NCI-H1105 (cell line): ENCODE results near the gene EGR4.
"Not testable (repeated sequence)": the region's sequence is repeated elsewhere in the genome, so short reads cannot be mapped to it uniquely, and the experiment has no call there.

Experiments
- DNase-seq: peaks from one replicate; lab custom pipeline; 2025; lab: John Stamatoyannopoulos, UW

EGR4 gene

GRCh38 chr2:73263540-73264331 is 29.6 kb downstream of the EGR4 start:
- no peak for DNase-seq

GRCh38 chr2:73262691-73263429 is 30.5 kb downstream of the EGR4 start:
- not testable (repeated sequence) for DNase-seq

- DNase-seq, result no peak
These were observed 31.2 kb downstream of the EGR4 start for GRCh38 chr2:73262108-73262651.

GRCh38 chr2:73260338-73260984 is 32.9 kb downstream of the EGR4 start:
- no peak for DNase-seq

DNA sequence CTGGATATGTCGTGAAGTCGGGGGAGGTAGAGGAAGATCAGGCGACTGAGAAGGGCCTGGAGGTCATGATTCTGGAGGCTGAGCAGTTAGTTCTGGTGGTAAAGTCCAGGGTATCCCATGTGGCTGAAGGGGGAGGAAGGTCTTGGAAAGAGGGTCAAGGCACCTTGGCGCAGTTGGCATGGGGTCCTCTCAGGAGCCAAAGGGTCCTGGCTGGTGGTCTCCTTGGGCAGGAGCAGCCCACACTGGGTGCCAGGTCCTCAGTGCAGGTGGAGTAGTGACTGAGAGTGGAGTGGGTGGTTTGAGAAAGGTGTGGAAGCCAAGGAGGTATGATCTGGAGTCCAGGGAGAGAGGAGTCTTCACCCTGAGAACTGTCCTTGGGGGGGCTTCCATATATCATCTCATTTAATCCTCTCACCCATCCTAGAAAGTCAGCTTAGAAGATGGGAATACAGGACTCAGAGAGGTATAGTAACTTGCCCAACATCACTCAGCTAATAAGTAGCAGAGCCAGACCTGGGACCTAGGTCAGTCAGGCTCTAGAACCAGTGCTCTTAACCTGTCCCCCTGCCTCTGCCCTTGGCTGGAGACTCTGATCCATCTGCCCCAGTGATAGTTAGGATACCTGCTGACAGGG is 33.5 kb downstream of the EGR4 start:
- no peak for DNase-seq

DNA sequence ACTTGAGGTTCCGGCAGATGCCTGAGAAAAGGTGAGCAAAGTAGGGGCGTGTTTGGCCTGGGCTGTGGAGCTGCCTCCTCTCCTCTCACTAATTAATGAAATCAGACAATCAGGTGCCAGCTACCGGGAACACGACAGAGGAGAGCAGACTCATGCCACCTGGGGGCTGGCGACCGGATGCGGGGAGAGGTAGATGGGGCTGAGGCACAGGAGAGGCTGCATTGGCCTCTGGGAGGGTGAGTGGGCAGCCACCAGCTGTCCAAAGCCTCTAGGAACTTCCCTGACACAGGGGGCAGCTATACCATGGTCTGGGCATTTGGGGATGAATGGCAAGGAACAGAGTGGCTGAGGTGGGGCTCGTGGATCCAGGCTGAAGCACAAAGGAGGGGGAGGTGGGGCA is 34.1 kb downstream of the EGR4 start:
- no peak for DNase-seq

DNA sequence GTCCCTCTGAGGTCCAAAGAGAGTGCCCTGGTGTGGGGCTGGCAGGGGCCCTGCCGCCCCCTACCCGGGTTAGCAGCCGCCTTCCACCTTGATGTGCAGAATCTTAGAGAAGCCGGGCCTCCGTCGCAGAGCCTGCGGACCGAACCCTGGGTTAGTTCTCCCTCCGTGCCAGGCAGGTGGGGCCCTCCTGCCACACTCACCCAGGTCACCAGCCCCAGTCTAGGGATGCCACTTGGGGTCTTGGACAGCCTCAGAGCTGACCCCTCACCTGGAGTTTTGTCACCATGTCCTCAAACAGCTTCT is 34.5 kb downstream of the EGR4 start:
- no peak for DNase-seq

GRCh38 chr2:73258186-73258912 is 35.0 kb downstream of the EGR4 start:
- no peak for DNase-seq

DNA sequence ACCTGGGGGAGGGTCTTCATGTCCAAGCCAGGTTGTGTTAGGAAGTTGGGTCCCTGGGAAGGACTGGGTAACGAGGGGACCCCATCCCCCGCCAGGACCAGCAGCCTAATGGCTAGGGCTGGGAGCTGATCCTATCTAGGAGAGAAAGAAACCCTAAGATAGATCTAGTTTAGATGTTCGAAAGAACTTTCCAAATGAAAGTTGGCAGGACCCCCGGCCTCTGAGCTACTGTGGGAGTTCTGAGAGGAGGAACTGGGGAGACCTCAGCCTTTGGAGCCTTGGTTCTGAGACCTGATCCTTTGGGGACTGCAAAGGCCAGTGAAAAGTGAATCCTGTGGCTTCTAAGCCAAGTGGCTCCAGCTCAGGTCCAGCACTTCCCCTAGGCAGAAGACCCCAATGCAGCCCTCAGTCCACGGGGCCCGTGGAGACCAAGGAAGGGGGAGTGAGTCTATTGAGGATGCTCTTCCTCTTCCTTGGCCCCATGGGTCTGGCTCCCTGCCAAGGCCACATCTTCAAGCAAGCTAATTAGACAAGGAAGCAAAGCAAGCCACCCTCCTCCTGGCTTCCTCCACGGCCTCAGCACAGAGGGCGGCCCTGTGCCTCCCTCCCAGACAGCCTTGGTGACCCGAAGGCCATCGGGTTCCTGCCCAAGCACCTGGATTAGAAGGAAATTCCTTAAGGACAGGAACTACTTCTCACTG is 35.8 kb downstream of the EGR4 start:
- DNase-seq, result no peak

DNA sequence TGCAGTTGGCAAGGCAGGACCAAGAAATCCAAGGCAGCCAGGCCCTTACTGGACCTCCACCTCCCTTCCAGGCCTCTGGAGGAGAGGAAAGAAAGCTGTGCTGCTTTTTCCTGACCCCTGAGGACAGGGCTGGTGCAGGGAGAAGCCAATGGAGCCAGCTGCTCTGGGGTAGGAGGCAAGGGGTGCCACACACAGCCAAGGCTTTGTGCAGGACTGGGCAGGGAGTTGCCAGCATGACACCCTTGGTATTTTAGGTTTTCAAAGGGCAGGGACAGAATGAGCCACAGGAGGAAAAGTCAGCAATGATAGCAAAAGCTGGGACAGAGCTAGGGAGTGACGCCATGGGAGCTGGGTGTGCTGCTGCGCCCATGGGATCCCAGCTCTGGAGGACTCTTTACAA is 36.3 kb downstream of the EGR4 start:
- no peak for DNase-seq

DNA sequence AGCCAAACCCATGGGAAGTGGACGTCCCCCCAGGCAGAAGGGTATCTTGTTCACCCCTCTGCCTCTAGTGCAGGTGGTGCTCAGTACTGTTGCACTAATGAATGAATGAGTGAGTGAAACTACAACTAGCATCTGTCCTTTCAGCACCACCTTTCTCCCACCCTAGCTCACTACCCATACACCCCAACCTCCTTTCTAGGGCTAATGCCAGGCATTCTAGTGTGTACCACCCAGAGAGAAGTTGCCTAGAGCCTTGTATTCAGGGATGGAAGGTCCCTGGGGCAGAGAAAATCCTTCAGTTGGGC is 36.8 kb downstream of the EGR4 start:
- DNase-seq, result no peak

GRCh38 chr2:73255907-73256617 is 37.3 kb downstream of the EGR4 start:
- DNase-seq, result no peak

GRCh38 chr2:73255007-73255644 is 38.2 kb downstream of the EGR4 start:
- no peak for DNase-seq

DNA sequence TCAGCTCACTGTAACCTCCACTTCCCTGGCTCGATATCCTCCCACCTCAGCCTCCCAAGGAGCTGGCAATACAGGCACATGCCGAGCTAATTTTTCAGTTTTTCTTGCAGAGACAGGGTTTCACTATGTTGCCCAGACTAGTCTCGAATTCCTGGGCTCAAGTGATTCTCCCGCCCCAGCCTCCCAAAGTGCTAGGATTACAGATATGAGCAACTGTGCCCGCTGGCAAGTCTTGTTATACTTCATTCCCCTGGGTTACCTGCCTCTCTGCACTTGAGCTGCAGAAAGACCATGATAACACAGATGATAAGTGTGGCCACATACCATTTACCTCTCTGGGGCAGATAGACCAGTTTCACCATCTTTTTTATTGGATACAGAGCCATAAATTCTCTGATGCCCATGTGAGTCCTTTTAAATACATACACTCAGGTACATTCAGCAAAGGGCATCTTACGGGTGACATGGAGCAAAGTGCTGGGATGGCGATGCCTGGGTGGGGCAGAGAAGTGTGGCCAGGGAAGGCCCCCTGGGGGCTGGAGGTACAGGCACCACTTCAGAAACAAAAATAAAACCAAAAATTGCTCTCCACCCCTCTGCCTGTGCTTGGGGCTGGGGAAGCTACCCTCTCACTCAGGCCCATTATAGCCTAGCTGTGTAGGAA is 38.9 kb downstream of the EGR4 start:
- no peak for DNase-seq

GRCh38 chr2:73253901-73254300 is 39.4 kb downstream of the EGR4 start:
- DNase-seq, result no peak

DNA sequence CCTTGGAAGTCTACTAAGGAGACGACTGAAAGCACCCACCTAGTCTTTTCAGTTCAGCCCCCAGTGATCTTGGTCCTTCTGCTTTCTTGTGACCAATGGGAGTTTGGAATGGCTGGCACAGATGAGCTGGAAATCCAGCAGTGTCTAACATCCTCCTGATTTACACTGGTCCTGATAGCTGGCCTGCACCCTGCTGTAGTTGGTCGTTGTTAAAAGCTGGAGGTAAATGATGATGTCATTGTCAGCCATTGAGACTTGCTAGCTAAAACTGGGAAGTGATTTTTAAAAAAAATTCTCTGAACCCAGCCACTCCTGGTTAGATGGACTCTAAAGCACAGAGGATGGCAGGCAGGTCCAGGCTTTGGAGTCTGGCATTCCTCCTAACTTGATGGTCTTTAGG is 39.9 kb downstream of the EGR4 start:
- no peak for DNase-seq

GRCh38 chr2:73252238-73253027 is 40.9 kb downstream of the EGR4 start:
- DNase-seq, result no peak

DNA sequence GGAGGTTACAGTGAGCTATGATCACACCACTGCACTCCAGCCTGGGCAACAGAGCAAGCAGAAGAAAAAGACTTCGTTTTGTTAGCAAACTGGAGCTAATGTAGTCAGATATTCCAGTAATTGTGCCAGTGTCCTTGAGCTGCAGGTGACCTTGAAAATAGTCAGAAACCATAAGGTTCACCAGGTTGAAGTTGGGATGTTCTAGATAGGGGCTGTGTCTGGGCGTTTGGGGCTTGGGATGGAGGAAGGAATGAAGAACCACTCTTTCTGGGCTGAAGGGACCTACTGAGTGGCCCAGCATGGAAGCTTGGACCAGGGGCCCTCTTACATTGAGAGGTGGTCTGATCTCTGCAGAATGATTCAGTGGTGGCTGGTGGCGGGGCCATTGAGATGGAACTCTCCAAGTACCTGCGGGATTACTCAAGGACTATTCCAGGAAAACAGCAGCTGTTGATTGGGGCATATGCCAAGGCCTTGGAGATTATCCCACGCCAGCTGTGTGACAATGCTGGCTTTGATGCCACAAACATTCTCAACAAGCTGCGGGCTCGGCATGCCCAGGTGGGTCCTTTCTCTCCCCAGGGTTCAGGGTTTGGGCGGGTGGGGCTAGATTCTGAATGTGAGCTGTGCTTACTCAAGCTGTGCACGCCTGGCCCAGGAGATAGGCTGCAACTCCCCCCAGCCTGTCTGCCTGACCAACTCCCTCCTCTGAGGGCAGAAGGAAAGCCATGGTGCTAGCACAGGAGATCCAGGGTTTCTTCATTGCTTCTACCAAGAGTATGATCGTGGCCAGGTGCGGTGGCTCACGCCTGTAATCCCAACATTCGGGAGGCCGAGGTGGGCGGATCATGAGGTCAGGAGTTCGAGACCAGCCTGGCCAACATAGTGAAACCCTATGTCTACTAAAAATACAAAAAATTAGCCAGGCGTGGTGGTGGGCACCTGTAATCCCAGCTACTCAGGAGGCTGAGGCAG is 42.2 kb downstream of the EGR4 start:
- DNase-seq, result no peak
